Panc1 (cell line): ENCODE measurements around the gene SLC9A8.

ENCODE experiments used
- CTCF ChIP-seq: fragments of 450-650 bp; IDR thresholded peaks from 2 replicates; pipeline ENCODE4 v1.5.1; 2017; ENCODE audit warnings: mild to moderate bottlenecking
- POLR2AphosphoS5 ChIP-seq: IDR thresholded peaks from 2 replicates; pipeline ENCODE4 v1.6.1; 2012; ENCODE audit warnings: mild to moderate bottlenecking, low read depth, low read length, moderate library complexity

DNA sequence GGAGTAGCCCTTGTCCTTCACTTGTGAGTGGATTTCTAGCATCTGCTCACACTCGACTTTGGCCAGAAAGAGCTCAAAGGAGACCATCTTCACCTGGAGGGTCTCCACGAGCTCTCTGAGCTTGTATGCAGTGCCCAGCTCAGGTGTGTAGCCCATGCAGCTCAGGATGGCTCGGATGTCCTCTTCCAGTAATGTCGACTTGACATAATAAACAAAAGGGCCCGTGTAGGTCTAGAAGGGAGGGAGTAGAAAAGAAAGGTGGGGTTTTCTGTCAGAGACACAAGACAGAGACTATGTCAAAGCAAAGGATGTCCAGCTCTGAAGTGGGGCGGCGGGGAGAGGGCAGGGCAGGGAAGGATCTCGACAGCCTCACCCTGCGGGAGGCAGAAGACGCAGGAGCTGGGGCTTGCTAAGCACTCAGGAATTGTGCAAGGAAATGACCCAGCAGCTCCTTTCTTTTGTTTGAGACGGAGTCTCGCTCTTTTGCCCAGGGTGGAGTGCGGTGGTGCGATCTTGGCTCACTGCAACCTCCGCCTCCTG is 94.1 kb downstream of the SLC9A8 start:
- TF ChIP-seq CTCF = no peak
- no peak for TF ChIP-seq POLR2AphosphoS5
